ENCODE measurements around the gene PAQR5.

- TF ChIP-seq CTCF (IDR thresholded peaks at IDR 0.05; ENCODE audit: low read depth, low read length, missing input control) (no peak), YY1 (IDR thresholded peaks at IDR 0.05) (no peak), ZBTB33 (IDR thresholded peaks at IDR 0.05) (no peak), GABPA (IDR thresholded peaks at IDR 0.05 in 1 of 2, conservative IDR thresholded peaks at IDR 0.05 in 1 of 2) (no peak), SP1 (IDR thresholded peaks at IDR 0.05) (no peak), MAX (IDR thresholded peaks at IDR 0.05) (no peak), RAD21 (IDR thresholded peaks at IDR 0.05) (no peak), TAF1 (conservative IDR thresholded peaks at IDR 0.05) (no peak), JUND (IDR thresholded peaks at IDR 0.05) (no peak), HNF4G (IDR thresholded peaks at IDR 0.05) (no peak)
- TF ChIP-seq, protein P1, sequence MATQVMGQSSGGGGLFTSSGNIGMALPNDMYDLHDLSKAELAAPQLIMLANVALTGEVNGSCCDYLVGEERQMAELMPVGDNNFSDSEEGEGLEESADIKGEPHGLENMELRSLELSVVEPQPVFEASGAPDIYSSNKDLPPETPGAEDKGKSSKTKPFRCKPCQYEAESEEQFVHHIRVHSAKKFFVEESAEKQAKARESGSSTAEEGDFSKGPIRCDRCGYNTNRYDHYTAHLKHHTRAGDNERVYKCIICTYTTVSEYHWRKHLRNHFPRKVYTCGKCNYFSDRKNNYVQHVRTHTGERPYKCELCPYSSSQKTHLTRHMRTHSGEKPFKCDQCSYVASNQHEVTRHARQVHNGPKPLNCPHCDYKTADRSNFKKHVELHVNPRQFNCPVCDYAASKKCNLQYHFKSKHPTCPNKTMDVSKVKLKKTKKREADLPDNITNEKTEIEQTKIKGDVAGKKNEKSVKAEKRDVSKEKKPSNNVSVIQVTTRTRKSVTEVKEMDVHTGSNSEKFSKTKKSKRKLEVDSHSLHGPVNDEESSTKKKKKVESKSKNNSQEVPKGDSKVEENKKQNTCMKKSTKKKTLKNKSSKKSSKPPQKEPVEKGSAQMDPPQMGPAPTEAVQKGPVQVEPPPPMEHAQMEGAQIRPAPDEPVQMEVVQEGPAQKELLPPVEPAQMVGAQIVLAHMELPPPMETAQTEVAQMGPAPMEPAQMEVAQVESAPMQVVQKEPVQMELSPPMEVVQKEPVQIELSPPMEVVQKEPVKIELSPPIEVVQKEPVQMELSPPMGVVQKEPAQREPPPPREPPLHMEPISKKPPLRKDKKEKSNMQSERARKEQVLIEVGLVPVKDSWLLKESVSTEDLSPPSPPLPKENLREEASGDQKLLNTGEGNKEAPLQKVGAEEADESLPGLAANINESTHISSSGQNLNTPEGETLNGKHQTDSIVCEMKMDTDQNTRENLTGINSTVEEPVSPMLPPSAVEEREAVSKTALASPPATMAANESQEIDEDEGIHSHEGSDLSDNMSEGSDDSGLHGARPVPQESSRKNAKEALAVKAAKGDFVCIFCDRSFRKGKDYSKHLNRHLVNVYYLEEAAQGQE (IDR thresholded peaks at IDR 0.05): no peak
- TF ChIP-seq, protein P2, sequence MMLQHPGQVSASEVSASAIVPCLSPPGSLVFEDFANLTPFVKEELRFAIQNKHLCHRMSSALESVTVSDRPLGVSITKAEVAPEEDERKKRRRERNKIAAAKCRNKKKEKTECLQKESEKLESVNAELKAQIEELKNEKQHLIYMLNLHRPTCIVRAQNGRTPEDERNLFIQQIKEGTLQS (IDR thresholded peaks at IDR 0.05): no peak
Observed at GRCh38 chr15:69390575-69390974, 91.9 kb downstream of the PAQR5 start.

Measured in liver (tissue), 3 donors.